NCI-H1436 (cell line): ENCODE results near the gene AQP1.

ENCODE experiments used
- DNase-seq: peaks from one replicate; lab custom pipeline; 2025; lab: John Stamatoyannopoulos, UW

Gene AQP1

DNA sequence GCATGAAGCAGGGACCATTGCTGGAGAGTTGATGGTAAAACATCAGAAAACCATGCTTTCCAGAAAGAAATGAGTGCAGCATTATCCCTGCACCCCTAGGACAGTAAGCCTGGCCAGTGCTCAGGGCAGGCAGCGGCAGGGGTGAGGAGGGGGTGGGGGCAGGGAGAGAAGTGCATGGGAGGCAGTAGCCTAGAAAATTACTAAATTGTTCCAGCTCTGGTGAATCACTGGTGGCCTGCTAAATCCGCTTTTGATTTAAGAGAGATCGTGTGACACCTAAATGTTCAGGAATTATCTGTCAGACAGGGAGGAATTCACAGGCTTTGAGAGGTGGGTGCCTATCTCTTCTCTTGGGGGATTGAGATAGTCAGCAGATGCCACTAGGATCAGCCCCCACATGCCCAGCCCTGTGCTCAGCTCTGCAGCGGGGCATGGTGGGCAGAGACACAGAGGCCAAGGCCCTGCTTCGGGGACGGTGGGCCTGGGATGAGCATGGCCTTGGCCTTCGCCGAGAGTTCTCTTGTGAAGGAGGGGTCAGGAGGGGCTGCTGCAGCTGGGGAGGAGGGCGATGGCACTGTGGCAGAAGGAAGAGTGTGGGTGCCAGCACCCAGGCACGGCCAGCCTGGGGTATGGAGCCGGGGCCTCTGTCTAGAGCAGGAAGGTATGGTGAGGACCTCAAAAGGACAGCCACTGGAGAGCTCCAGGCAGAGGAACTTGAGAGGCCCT lies 5.0 kb upstream of the AQP1 start:
- no peak for DNase-seq

DNA sequence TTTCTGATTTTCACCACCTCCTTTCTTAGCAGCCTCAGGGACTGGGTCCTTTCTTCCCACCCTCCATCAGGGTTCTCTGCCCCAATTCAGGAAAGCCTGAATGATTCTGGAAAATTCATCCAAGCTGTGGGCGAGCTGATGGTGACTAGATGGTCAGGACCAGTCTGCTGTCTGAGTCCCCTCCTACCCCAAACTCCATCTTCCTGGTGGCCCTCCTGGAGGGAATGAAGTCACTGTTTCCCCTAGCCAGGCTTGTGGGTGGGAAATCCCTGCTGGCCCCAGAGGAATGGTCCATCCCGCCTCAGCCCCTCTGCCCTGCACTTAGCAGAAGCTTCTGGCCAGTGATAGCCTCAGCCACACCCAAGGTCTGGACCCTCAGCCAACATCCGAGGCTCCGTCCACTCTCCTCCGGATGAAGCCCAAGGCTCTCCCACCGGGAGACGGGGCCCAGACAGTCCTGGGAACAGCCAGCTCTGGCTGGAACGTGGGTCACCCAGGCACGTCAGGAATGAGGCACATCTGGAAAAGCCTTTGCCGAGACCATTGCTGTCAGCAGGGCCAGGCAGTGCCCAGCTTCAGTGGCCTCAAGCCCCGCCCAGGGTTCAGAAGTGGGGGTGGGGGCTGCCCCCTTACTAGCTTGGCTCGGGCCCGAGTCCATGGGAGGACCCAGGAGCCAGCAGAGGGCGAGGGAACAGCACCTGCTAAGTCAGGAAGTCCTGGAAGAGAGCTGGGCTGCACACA lies 4.0 kb upstream of the AQP1 start:
- DNase-seq = no peak

DNA sequence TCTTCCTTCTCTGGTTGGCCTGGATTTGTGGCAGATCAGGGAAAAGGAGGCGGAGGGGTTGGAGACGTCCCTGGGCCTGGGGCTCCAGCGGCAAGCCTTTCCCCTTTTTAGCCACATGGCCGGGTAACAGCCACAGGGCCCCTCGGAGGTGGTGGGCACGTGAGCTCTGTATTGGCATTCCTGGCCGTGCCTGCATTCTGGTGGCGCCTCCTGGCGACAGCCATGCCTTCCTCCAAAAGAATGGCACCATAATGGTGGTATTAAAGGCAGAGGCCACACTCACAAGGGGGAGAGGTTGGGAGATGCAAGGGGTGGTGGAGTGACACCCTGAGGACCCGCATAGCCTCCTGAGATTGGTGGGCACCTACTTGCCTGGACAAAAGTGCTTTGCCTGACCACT lies 3.0 kb upstream of the AQP1 start:
- DNase-seq = no peak

DNA sequence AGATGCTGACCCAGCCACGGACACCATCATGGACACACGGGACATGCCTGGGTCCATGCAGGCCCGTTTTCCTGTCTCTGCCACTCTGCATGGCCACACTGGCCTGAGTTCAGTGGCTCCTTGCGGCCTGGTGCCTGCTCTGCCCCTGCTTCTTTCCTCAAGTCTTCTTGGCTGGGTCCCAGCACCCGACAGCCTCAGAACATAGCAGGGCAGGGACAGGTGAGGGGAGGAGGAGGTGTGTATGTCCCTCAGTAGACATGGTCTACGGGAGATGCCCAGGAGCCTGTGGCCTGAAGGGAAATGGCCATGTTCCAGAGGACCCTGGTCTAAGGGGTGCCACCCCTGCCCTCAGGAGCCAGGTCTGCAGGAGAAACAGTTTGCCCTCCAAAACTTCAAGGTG lies 2.2 kb upstream of the AQP1 start:
- no peak for DNase-seq

DNA sequence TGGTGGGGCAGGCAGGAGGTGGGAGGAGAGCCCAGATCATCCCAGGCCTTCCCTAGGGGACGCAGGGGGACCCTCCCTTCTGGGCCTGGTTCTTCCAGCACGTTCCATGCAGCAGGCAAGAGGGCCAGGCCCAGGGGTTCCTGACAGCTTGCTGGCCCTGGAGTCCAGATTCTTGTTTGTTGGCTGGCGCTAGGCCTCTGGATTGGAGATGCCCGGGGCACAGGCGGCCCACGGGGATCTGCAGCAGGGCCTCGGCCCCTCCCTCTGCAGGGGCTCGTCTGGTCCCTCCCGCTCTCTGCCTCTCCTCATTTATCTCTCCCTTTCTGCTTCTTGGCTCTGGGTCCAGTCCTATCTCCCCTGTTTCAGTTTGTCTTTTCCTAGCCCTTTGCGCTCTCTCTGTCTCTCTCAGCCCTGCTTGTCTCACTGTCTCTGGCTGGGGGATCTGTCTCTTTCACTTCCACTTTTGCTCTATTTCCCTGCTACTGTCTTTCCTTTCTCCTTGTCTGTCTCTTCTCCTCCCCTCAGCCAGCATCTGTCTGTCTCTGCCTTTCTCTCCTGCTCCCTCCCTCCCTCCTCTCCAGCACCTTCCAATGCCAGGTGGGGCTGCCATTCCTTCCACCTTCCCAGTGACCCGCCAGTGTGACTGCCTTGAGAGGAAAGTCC lies 1.1 kb upstream of the AQP1 start:
- DNase-seq = no peak

DNA sequence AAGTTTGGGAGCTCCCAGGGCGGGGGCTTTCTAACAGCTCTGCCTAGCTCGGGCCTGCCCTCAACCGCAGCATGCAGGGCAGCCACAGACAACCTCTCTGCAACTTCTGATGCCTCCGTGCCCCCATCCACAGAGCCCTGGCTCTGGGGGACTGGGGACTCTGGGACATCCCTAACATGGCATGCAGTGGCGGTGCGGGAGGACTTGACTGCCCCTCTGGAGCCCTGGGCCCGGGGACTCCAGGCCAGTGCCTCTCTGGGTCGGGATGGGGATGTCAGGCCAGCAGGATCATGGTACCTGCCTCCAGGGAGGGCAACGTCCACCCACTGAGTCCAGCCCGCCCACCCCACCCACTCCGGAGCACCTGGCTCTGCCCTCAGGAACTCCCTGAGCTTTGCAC lies 520 bp upstream of the AQP1 start:
- no peak for DNase-seq

DNA sequence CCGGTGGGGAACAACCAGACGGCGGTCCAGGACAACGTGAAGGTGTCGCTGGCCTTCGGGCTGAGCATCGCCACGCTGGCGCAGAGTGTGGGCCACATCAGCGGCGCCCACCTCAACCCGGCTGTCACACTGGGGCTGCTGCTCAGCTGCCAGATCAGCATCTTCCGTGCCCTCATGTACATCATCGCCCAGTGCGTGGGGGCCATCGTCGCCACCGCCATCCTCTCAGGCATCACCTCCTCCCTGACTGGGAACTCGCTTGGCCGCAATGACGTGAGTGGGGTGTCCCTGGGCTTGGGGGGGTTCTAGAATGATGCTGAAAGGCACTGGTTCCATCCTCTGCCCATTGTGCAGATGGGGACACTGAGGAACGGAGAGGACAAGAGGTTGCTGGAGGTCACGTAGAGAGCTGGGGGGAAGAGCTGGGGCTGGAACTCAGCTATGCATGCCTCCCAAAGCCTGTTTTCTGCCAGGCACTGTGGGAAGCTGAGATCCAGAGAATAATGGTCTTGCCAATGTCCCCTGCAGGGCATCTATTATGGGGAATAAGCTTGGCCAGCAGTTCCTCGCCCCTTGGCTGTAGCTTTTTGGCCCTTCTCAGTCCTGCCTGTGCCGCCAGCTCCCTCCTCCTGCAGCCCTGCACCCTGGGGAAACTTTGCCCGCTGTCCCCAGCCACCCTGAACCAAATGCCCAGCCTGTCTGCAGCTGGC lies 523 bp downstream of the AQP1 start:
- no peak for DNase-seq

DNA sequence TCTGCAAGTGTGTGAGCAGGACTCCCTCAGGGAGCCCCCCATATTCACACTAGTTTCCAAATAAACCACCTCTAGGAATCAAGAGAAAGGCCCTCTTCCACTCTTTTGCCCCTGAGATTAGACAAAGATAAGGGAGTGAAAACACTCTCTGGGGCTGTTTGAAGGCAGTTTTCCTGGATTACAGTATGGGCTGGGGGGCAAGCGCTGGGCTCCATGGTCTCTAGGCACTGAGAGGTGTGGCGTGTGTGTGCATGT lies 1.0 kb downstream of the AQP1 start:
- DNase-seq = no peak

DNA sequence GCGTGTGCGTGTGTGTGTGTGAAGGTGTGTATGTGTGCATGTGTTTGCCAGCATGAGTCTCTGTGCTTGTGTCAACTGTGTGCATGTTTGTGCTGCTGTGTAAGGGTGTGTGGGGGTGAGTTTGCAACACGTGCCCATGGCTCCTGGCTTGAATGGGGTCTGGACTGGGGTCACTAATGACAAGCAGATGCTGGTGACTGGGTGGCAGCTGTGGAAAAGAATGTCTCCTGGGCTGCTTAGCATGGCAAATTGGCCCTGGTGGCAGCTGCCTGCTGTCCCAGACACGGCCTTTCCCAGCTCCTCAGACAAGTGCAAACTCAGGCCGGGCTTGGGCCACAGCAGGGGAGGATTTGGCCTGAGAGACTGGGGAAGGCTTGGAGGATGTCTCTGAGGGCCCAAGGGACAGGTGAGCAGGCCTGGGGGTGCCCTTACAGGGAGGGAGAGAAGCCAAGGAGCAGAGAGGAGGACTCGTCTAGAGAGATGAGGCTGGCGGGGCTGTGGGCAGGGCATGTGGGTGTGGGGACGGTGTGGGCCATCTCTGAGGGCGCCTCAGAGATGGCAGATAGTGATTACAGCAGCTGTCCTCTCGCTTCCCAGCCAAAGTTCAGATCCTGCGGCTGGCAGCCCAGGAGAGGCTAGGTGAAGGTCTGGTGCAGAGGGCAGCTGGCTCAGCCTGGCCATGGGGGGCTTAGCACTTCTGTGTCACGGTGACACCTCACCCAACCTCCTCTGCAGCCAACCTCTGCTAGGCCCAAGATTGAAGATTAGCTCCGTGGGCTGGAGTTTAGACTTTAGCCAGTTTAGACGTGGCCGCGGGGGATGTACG lies 1.5 kb downstream of the AQP1 start:
- DNase-seq = no peak

DNA sequence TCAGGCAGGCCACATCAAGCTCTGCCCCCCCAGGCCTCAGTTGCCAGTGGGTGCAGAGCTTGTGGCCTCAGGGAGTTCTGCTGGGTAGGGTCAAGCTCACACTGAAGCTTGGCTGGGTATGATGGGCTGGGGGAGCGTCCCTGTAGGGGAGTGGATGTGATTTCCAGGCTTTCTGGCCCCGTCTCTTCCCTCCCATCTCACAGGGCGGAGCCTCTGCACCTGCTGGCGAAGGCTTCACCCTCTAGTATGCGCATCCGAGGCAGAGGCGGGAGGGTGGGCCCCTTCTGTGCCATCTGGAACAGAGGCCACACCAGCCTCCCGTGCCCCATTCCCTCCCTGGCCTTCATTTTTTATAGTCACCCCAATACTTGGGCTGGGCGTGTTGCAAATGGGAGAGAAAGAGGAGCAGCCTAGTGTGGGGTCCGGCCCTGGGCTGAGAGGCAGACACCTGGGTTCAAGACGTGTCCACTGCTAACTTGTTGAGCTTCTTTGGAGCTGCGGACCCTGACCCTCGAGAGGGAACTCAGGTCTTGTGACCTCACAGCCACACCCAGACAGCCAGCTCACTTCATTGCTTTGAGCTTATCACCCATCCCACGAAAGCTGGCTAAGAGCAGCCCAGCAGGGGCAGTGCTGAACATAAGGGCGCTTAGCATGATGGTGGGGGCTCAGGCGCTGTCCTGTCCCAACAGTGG lies 2.3 kb downstream of the AQP1 start:
- DNase-seq = no peak

DNA sequence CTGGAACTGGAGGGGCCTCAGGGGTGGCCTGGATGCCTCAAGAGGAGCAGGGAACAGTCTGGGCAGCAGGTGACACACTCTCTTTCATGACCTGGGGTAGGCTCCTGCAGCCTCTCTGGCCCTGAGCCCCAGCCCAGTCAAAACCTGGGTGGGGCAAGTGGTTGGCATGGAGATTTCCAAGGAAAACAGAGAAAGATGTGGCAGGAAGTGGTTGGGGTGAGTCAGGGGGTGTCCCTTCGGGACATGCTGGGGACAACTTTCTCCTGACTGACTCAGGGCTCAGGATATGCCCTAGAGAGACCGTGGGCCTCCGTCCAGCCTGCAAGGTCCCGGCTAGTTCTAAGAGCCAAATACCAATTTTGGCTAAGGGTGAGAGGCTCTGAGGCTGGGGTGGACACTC lies 2.9 kb downstream of the AQP1 start:
- DNase-seq = no peak

DNA sequence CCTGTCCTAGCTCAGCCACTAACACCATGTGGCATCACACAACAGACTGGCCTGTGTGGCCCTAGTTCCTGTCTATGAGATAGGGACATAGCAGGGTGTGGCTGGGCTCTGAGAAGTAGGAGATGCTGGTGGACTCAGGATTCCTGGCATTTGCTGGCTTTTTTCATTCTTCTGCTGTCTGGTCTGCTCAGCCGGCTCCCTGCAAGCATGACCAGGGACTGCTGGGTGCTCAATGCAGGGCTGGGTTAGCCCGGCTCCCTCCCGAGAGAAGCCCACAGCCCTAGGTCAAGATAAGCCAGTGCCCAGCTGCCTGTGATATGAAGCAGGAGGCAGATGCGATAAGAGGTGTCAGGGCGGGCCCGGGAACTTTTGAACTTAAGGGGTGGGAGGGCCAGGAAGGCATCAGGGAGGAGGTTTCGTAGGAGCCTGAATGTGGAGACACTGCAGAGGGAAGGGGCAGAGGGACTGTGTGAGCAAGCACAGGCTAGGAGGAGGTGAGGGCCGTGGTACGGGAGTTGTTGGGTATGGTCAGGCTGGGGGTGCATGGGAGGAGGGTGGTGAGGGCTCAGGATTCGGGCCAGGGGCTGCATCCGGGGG lies 3.5 kb downstream of the AQP1 start:
- no peak for DNase-seq

DNA sequence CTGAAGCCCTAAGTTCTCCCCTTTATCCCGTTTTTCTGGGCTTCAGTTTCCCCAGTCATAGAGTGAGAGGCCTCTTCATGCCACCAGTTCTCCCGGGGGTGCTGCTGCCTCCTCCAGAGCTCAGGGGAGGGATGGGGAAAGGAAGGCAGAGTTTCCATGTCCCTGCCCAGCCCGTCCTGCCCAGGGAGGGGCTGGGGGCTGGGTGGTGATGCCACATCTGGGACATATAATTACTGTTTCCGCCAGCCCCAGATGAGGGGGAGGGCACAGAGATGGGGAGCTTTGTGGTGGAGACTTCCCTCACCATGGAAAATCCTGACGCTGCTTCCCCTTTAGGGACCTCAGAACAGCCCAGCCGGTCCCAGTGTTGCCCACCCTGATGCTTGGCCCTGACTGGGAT lies 4.1 kb downstream of the AQP1 start:
- DNase-seq = no peak

DNA sequence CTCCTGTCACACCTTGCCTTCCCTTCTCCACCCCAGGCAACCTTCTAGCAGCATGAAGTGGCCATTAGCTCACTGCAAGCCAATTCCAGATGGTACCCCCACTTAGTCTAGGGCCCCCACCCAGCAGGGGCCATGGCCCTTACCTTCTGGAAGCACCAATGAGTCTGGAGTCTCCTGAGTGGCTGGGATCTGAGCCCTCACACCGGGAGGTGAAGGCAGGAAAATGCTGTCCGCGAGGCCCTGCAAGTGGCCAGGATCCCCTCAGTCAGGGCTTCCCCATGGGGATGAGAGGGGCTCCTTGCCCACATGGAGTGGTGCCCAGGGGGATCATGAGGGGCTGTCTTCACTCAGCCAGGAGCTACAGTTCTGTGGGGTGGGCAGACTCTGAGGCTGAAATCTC lies 4.6 kb downstream of the AQP1 start:
- no peak for DNase-seq

DNA sequence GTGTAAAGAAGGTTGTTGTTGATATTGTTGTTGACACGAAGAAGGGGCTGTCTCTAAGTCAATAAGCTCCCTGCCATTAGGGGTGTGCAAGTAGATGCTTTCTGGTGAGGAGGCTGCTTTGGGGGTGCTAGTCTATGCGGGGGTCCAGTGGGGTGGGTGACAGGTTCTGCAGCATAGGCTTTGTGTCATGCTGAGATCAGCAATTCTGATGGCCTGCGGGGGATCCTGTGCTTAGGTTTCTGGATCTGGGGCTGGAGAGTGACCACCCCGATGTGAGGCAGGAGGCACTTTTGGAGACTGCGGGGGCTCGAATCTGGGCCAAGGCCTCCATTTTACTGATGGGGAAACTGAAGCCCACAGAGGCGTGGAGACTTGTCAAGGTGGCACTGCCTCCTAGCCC lies 5.1 kb downstream of the AQP1 start:
- DNase-seq = no peak

DNA sequence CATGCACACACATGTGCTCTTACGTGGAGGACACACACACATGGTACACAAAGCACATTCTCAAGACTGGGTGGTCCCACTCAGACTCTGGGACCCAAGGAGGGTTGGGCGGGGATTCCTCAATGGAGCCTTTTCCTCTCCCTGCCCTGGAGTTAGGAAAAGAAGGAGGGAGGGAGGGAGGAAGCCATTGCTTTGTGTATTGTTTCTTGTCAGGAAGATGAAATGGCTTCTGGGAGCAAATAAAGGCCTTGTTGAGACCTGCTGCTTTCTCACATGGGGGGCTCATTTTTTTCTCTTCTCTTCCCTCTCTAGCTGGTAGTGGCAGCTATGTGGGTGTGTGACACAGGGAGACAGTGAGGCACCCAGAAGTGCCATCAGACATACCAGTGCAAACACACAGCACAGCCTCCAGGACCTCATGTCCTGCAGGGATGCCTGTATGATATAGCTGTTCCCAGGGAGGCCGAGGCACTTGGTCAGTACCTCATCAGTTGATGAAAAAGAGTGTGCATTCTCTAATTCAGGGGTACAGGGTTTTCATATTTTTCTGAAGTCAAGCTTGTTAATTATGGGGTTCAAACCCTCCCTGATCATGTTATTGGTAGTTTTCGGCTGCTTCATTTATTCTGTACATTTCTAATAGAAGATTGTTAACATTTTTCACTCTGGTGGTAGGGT lies 5.7 kb downstream of the AQP1 start:
- no peak for DNase-seq

DNA sequence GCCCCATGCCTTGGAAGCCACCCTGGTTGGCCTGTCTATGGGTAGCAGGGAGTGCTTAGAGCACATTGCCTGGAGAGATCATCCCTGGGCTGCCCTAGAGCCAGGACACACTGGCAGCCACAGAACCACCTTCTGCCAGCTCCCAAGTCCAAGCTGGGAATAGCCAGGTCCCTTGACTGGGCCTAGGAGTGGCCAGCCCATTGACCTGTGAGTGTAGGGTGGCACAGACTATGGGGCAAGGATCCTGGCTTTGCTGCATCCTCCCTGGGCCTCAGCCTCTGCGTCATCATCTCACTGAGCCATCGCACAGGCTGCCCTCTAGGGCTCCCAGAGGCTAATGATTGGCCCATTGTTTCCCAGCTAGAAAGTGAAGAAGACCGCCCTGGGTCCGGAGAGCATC lies 7.0 kb downstream of the AQP1 start:
- no peak for DNase-seq

DNA sequence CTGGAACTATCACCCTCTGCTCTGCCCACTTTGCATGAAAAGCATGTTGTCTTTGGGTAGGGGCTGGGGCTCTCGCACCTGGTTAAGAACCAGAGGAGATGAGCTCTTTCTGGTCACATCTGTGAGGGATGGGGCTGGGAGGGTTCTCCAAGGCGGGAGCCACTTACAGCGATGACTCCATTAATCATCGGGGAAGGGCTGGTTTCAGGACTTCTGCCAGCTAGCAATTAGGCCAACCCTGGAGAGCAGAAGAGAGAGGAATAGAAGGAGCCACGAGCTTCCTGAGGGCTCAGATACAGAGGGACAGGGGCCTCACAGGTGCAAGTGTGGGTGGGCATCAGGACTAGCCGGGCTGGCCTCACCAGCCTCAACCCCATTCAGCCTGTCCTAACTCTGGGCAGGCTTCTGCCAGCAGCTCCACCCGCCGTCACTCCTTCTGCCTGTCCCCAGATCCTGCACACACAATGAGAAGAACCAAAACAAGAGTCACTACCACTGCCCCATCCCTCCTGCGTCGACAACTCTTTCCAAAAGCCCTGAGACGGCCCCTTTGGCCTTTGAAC lies 8.4 kb downstream of the AQP1 start:
- DNase-seq = no peak

DNA sequence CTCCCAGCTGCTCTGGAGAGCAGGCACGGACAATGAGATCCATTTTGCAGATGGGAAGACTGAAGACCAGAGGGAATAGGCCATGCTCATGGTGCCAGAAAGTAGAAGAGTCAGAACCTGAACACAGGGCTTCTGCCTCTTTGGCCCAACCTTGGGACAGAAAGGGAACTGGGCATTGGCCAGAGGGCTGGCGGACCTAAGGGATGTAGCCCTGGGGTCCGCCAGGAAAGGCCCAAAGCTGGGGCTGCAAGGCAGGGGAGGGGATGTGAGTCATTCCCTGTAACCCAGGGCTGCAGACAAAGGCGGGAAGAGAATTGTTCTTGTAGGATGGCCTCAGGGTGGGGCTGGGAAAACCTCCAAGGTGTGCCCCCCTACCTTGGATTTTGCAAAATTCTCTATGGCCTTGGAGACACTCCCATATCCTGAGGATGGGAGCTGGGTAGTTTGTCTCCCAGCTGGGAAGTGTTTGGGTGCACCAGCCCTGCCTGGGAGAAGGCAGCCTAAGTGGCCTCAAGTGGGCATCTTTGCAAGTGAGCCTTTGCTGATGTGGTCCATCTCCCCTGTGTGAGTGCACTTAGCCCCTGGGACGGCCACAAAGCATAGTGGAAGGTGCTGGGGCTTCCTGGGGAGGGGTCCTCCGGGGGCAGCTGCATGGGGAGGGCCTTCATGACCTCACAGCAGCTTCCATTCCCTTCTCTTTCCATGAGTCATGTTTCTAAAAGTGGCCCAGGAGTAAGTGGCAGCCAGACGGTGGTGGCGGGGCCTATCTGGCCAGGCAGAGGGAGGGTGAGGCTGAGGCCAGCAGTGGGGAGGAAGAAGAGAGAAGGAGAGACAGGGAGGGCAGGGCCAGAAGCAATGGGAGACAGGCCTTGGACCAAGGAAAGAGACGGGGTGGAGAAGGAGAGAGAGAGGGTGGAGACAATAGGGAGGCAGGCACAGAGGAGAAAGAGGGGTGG lies 9.2 kb downstream of the AQP1 start:
- no peak for DNase-seq
